Measurements from ENCODE around the gene PCED1B. TPM values are rescaled to one million over a fixed set of nuclear protein-coding genes. Genes with fewer than 3 reads are reported as not detected.
A peak's percentile ranks its signal among the peaks of the same experiment; 100 is the strongest.

The PCED1B gene
- polyA plus RNA-seq, 1 donor (not counting 4 experiments of a cell fraction or from before 2014, with no cell fraction given), result 3.2 TPM

DNA sequence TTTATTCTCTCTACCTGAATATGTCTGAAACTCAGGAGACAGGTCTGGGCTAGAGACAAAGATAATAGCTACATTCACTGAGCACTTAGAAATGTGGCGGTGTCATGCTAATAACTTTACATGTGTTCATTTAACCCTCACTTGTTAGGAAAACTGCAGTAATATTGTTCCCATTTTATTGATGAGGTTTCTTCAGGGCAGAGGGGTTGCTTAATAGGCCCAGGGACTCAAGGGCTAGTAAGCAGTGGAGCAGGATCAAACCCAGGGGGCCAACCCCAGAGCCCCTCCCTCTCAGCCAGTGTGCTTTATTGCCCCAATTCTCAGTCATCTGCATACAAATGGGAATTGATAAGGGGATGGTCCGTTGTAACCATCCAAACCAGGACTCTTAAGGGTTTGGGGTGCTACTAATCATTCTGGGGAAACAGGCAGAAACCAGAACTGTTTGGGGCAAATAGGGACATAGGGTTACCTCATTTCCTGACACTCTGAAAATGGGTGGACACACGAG lies 143.2 kb downstream of the PCED1B start:
- Histone ChIP-seq H3K9me1 (ENCODE audit: control insufficient read depth, extremely low read depth, insufficient read depth, low read length) (no peaks in the 10 kb centered on the region), H3K27me3 (ENCODE audit: control insufficient read depth, extremely low read depth, insufficient read depth, low read length) (no peaks in the 10 kb centered on the region), H3K9me3 (ENCODE audit: control insufficient read depth, low read depth, low read length) (no peaks in the 10 kb centered on the region), H3K4me2 (ENCODE audit: control insufficient read depth, extremely low read depth, insufficient read depth, low read depth, low read length) (no peak overlapping the region), H3K9ac (ENCODE audit: control insufficient read depth, extremely low read depth, insufficient read depth, low read length) (no peak overlapping the region), H3K4me3 (ENCODE audit: control insufficient read depth in 2 of 3, extremely low read depth in 1 of 3, insufficient read depth in 2 of 3, low read depth in 1 of 3, low read length in 3 of 3) (no peak overlapping the region), H2AFZ (ENCODE audit: control insufficient read depth, low read length) (no peak overlapping the region), H4K20me1 (ENCODE audit: control insufficient read depth, extremely low read depth, insufficient read depth, low read length) (no peaks in the 10 kb centered on the region), H3K79me2 (ENCODE audit: control insufficient read depth, insufficient read depth, low read length) (no peaks in the 10 kb centered on the region), H3K4me1 (ENCODE audit: control insufficient read depth, extremely low read depth, insufficient read depth, low read length) (peaks cover 37% of the 10 kb centered on the region), H3K27ac (ENCODE audit: control insufficient read depth, insufficient read depth, low read length) (no peak overlapping the region), H3K36me3 (ENCODE audit: control insufficient read depth in 2 of 2, extremely low read depth in 1 of 2, insufficient read depth in 2 of 2, low read length in 2 of 2) (peaks cover 0 to 3% of the 10 kb centered on the region in 2 experiments)
- TF ChIP-seq, protein P1, sequence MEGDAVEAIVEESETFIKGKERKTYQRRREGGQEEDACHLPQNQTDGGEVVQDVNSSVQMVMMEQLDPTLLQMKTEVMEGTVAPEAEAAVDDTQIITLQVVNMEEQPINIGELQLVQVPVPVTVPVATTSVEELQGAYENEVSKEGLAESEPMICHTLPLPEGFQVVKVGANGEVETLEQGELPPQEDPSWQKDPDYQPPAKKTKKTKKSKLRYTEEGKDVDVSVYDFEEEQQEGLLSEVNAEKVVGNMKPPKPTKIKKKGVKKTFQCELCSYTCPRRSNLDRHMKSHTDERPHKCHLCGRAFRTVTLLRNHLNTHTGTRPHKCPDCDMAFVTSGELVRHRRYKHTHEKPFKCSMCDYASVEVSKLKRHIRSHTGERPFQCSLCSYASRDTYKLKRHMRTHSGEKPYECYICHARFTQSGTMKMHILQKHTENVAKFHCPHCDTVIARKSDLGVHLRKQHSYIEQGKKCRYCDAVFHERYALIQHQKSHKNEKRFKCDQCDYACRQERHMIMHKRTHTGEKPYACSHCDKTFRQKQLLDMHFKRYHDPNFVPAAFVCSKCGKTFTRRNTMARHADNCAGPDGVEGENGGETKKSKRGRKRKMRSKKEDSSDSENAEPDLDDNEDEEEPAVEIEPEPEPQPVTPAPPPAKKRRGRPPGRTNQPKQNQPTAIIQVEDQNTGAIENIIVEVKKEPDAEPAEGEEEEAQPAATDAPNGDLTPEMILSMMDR (optimal IDR thresholded peaks at IDR 0.05 in 1 of 3, IDR thresholded peaks at IDR 0.05 in 1 of 3, conservative IDR thresholded peaks at IDR 0.05 in 1 of 3; ENCODE audit: extremely low read depth in 1 of 3, insufficient read depth in 2 of 3, low read length in 3 of 3), result no peak
- TF ChIP-seq EZH2 (IDR thresholded peaks at IDR 0.05; ENCODE audit: low read length), result no peak
- DNase-seq (ENCODE audit: low read depth, low spot score), result no peak
- no peak for FAIRE-seq
- dilution Hi-C loops (cut with MboI; ENCODE audit: extremely low pct_ligation_motif_present, low sequenced_read_pairs), result no loop called here

DNA sequence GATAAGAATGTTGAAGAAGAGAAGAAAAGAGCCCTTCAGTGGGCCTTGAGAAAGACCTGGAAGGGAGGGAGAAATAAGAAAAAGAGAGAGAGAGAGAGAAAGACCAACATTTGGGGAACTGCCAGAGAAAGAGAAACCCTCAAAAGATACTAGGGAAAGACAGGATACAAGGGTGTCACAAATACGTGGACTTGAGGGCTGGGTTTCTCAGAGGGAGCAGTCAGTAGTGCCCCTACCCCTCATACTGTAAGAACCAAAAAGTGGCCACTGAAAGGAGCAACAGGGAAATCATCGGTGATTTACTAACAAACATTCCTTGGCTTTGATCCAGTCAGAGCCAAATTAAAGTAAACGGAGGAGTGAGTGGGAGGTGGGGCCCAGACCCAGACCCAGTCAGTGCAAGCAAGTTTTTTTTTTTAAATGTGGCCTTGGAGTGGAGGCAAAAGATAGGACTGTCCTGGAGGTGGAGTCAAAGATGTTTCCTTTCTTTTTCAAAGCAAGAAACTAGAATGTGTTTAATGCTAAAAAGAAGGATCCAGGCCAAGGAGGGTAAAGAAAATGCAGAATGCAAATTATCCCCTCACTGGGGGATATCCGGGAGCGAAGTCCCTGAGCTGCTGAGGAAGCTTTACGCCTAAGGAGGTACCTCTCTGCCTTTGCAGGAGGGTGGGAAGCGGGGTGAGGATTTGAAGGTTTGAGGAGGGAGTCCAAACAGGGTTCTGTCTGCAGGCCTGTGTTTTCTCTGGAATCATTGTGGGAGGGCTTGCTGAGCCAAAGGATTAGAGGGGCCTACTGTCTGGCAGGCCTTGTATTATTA lies 143.8 kb downstream of the PCED1B start:
- Histone ChIP-seq H3K27ac (ENCODE audit: control insufficient read depth, insufficient read depth, low read length) (no peak overlapping the region), H3K79me2 (ENCODE audit: control insufficient read depth, insufficient read depth, low read length) (no peaks in the 10 kb centered on the region), H3K36me3 (ENCODE audit: control insufficient read depth in 2 of 2, extremely low read depth in 1 of 2, insufficient read depth in 2 of 2, low read length in 2 of 2) (peaks cover 0 to 2% of the 10 kb centered on the region in 2 experiments), H3K9me1 (ENCODE audit: control insufficient read depth, extremely low read depth, insufficient read depth, low read length) (no peaks in the 10 kb centered on the region), H3K4me1 (ENCODE audit: control insufficient read depth, extremely low read depth, insufficient read depth, low read length) (peaks cover 34% of the 10 kb centered on the region), H3K9me3 (ENCODE audit: control insufficient read depth, low read depth, low read length) (no peaks in the 10 kb centered on the region), H4K20me1 (ENCODE audit: control insufficient read depth, extremely low read depth, insufficient read depth, low read length) (no peaks in the 10 kb centered on the region), H2AFZ (ENCODE audit: control insufficient read depth, low read length) (peak overlapping the region; percentile 10), H3K4me3 (ENCODE audit: control insufficient read depth in 2 of 3, extremely low read depth in 1 of 3, insufficient read depth in 2 of 3, low read depth in 1 of 3, low read length in 3 of 3) (no peak overlapping the region), H3K27me3 (ENCODE audit: control insufficient read depth, extremely low read depth, insufficient read depth, low read length) (no peaks in the 10 kb centered on the region), H3K4me2 (ENCODE audit: control insufficient read depth, extremely low read depth, insufficient read depth, low read depth, low read length) (no peak overlapping the region), H3K9ac (ENCODE audit: control insufficient read depth, extremely low read depth, insufficient read depth, low read length) (no peak overlapping the region)
- no peak for TF ChIP-seq EZH2 (IDR thresholded peaks at IDR 0.05; ENCODE audit: low read length)
- TF ChIP-seq, protein P1 (optimal IDR thresholded peaks at IDR 0.05 in 1 of 3, IDR thresholded peaks at IDR 0.05 in 1 of 3, conservative IDR thresholded peaks at IDR 0.05 in 1 of 3; ENCODE audit: extremely low read depth in 1 of 3, insufficient read depth in 2 of 3, low read length in 3 of 3), result no peak
- DNase-seq (ENCODE audit: low read depth, low spot score) (no peak), FAIRE-seq (no peak)
- dilution Hi-C loops (cut with MboI; ENCODE audit: extremely low pct_ligation_motif_present, low sequenced_read_pairs), result no loop called here

All from keratinocyte (primary cell).